Stimulated activated CD4-positive, alpha-beta T cell treated with anti-CD3 and anti-CD28 coated beads, Interleukin-2, amount 100 ng/mL, for 48 hours (primary cell): ENCODE data around the gene BMPR1B.
"Not testable (repeated sequence)": the region's sequence is repeated elsewhere in the genome, so short reads cannot be mapped to it uniquely, and the experiment has no call there.

Experiments
- DNase-seq, 2 donors: peaks; one replicate each; pipeline ENCODE4 v3.0.0-alpha.2; 2020

Gene BMPR1B

DNA sequence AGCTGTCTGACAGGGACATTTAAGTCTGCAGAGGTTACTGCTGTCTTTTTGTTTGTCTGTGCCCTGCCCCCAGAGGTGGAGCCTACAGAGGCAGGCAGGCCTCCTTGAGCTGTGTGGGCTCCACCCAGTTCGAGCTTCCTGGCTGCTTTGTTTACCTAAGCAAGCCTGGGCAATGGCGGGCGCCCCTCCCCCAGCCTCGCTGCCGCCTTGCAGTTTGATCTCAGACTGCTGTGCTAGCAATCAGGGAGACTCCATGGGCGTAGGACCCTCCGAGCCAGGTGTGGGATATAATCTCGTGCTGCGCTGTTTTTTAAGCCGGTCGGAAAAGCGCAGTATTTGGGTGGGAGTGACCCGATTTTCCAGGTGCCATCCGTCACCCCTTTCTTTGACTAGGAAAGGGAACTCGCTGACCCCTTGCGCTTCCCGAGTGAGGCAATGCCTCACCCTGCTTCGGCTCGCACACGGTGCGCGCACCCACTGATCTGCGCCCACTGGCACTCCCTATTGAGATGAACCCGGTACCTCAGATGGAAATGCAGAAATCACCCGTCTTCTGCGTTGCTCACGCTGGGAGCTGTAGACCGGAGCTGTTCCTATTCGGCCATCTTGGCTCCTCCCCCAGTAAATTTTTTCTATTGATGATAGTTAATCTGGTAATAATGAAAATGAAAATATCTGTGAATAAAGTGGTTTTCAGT lies 83.6 kb downstream of the BMPR1B start:
- DNase-seq, result not testable (repeated sequence)

DNA sequence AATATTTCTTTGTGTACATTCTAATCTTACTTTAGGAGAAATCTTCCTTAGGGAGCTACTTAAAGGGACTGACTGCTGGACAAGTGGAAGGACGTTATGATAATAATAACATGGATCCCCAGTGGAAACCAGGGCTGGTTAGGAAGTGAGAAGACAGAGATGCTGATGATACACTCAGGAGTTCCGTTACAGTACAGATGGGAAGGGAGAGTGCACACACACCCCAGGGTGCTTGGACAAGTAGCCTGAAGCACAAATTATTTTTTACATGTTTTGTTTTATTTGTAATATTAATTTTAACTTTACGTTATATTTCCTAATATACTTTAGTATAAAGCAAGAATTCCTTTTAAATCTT lies 84.1 kb downstream of the BMPR1B start:
- DNase-seq, result no peak

DNA sequence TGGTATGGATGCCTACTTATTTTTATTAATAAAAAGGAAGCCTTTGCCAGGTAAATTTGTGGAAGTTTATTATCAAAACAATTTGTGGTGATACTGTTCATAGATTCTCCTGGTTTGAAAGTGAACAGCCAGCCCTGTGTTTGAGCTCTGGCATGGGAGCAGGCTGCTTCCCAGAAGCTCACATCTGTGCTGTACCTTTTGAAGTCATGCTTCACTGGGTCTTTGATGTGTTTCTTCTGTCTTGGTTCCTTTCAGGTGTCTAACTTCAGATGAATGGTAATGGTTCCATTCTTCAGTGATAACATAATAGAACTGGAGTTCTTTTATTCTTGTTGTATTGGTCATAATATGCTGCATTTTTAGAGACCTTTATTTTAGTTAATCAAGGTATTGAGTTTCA lies 85.5 kb downstream of the BMPR1B start:
- no peak for DNase-seq

DNA sequence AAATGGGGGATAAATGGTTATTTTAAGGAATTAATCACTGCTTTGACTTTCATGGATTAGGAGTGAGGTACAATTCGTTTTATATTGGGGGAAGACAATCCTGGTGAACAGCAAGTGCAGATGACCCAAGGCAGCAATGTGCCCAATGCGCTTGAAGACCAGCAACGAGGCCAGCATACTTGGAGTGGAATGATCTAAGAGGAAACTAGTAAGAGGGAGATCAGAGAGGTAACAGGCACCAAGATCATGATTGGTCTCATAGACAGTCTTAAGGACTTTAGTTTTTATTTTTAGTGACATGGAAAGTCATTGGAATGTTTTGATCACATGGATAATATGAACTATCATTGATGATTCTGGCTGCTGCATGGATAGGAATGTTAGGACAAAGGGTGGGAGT lies 90.6 kb downstream of the BMPR1B start:
- no peak for DNase-seq

DNA sequence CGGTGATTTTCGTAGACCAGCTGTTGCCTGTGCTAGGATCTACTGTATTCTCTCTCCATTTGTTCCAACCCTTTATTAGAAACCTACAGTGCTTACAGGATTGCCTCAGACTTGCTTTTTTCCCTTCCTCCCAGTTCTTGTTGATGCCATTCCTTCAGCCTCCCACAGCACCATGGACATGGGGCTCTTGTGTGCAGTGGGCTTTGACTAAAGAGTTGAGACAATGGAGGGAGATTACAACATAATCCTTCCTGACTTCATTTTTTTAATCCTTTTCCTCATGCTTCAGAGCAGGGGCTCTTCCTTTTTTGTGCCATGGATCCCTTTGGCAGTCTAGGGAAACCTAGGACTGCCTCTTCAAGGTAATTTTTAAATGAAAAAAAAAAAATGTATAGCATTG lies 92.1 kb downstream of the BMPR1B start:
- DNase-seq, result no peak

DNA sequence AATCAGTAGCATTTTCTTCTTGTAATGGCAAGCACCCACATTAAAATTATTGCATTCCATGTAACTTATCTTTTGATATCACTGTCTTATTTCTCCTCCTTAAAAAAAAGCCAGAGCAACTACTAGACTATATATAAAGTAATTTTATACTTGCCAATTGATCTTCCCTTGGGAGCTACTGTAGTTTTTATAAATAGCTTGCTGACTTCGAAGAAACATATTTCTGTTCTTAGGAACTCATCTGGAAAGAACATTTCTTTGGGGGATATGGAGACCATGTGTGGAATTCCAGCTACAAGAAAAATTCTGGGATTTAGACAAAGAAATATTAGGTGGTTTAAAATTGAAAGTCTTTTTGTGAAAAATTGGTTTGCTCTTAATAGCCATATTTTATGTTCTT lies 94.9 kb downstream of the BMPR1B start:
- DNase-seq, result no peak

DNA sequence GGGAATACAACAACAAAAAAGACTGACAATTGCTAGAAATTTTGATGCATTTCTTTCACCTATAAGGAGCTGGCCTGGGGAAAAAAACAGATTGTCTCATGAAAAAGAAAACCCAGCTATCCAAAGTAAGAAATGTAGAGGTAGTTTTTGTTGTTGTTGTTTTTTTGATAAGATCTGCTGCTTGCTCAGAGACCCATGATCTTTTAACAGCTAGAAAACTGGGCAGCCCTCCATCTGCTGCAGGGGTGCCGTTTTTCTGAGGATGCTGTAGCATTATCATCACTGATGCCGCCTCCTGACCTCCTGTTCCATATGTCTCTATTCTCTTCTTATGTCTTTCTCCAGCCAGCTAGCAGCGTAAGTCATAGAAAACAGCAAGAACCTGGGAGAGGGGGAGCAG lies 98.3 kb downstream of the BMPR1B start:
- DNase-seq, result no peak

DNA sequence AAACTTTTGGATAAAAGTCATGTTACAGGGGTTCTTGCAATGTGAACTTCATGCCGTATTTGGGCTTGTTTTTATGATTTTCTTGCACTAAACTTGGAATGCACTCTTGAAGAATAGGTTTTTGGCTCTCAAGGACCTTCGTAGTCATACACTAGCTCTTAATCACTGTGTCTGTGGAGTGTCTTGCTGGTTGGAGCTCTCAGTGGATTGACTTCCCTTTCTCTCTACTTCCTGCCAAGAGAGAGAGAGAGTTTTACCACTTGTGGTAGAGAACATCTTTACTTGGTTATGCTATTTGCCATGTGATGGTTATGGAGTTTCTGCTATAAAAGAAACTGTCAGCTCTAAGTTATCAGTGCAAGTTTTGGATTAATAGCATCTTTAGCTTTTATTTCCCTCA lies 112.4 kb downstream of the BMPR1B start:
- DNase-seq, result no peak

DNA sequence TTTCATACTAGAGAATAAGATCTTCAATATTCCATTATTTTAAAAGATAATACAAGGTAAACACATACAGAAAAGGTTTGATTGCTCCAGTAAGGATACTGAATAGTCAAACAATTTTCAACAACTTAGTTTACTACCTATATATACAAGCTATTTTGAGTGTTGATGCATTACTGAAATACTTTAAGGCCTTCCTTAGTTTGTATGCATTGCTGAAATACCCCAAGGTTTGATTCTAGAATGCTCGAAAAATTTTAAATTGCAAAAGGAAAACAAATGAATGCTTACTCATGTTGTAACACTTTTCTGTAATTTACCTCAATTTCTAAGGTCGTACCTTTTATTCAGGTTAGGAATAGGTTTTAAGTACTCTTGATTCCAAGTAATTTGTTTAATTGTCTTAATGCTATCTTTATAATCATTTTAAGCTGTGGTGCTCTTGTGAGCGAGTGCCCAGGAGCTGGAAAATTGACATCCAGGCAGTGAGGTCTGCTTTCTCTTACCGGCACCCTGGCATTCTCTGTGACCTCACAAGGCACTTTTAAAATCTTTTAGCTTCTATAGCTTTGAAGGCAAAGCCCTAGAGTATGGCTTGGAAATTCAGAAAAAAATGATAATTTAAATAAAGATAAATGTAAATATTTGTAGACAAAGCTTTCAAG lies 114.0 kb downstream of the BMPR1B start:
- DNase-seq, result no peak

DNA sequence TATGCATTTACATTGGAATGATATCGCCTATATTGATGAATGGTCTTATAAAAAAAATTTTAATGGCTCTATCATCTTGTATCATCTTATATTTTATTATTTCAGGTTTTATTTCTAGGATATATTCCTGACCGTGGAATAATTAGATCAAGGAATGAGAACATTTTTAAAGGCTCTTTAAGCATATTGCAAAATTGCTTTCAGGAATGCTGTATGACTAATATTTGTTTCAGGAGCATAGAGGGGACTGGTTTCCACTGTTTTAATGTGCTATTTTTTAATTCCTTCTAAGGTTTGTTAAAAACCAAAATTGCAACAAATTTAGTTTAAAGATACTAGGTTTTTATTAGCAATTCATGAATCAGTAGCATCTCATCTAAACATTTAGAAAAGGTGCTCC lies 120.2 kb downstream of the BMPR1B start:
- no peak for DNase-seq

DNA sequence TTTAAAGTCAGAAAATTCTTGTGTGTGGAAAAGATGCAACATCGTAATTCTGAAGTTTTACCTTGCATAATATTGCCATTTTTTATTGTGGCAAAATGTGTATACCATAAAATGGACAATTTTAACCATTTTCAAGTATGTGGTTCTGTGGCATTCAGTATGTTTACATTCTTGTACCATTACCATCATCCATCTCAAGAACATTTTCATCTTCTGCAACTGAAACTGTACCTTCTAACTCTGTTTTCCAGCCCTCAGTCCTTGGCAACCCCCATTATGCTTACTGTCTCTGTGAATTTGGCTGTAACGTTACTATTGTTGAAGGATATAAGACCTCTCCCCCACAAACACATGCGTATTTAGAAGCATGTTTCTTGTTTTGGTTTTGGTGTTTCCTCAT lies 123.2 kb downstream of the BMPR1B start:
- no peak for DNase-seq

DNA sequence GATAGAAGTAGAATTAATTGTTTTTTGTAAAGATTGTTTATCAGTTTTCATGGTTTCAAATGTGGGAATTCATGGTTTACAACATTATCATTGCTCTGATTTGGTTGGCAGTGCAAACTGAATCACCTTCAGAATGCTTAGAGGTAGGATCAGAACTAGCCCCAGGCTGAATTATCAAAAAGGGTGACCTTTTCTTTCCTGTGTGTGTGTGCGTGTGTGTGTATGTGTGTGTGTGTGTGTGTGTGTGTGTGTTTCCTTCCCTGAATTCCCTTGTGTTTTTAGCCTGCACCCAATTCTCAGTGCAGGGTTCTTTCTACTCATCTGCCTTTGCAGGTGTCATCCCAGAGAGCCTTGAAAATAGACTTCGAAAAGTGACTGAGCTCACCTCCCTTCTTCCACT lies 125.0 kb downstream of the BMPR1B start:
- no peak for DNase-seq

DNA sequence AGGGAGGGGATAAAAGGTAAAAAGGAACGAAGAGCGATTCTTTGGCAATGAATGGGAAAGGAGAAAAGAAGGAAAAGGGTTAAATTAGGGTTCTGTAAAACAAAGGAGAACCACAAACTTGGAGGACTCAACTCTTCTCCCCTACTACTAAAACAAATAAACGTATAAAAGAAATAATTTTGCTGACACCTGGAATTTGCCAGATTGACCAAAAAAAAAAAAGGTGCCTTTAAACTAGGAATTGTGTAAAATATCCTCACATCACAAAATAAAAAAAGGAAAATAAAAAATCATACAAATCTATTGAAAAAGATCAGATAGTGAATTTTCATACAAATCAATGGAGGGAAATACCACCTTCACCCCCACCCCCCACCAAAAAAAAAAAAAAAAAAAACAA lies 129.3 kb downstream of the BMPR1B start:
- no peak for DNase-seq

DNA sequence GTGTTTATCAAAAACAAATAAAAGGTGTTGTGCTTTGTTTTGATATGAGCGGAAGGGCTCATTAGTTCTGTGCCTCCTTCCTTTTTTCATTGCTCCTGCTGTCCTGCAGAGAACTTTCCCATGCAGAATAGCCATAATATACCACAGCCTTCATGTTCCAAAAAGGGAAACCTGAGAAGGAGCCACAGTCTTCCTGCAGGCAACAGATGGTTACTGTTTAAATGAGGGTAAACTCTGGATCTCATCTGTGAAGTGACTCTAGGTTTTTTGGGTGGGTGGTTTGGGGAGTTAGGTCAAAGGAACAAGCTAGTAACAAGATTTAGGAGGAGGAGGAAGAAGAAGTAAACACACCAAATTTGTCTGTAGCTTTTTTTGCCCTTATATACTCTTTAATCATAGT lies 131.8 kb downstream of the BMPR1B start:
- DNase-seq, result no peak

DNA sequence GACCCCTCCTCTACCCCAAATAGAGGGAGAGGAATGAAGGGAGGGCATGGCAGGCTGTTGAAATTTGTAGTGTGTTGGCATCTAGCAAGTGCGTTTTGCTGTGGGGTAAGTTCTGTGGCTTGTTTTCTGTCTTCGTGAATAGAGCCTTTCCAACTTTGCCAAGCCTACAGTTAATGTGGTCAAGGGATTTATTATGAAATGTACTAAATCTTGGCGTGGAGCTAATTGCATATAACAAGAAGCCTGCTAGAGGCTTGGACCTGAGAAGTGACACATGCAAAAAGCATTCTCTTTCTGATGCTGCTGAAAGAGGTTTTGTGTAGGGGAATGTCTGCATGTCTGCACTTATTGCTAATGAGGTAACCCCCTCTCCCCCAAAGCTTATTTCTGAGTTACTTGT lies 132.2 kb downstream of the BMPR1B start:
- no peak for DNase-seq

DNA sequence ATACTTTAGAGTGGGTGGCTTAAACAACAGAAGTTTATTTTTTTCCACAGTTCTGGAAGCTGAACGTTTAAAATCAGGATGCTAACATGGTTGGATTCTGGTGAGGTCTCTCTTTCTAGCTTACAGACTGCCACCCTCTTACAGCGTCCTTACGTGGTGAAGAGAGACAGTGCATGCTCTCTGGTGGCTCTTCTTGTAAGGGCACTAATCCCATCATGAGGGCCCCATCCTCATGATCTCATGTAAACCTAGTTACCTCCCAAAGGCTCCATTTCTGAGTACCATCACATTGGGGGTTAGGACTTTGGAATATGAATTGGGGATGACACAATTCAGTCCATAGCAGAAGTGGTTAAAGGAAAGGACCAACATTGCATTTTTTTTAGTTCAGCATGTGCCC lies 132.8 kb downstream of the BMPR1B start:
- no peak for DNase-seq

DNA sequence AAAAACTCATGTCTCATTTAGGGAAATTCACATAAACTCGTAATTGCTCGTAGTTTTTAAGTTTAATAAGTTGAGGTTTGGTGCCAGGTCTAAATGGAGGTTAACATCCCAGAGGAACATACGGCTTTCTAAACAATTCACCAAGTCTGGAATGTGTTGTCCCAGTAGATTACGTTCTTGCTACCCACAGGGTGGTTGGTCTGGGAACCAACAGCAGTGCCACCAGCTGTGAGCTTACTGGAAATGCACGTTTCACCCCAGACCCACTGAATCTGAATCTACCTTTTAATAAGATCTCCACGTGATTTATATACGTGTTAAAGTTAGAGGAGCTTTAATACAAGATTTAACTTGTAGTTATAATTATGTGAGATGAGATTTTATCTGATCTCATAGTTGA lies 134.3 kb downstream of the BMPR1B start:
- no peak for DNase-seq

DNA sequence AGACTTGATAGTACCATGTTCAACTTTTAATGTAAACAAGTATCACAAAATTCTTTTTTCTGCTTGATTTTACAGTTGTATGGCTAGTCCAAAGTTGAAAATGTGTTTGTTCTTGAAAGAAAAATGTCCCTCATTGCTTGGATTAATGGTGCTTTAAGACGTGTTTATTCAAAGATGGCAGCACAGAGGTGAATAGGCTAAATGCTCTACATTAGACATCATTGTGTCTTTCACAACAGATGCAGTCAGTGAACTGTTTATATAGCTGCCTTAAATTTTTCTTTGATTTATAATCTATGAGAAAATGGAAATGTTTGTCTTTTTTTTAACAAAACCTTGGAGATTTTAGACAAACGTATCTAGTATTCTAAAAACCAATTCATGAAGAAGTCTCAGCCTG lies 137.3 kb downstream of the BMPR1B start:
- no peak for DNase-seq

DNA sequence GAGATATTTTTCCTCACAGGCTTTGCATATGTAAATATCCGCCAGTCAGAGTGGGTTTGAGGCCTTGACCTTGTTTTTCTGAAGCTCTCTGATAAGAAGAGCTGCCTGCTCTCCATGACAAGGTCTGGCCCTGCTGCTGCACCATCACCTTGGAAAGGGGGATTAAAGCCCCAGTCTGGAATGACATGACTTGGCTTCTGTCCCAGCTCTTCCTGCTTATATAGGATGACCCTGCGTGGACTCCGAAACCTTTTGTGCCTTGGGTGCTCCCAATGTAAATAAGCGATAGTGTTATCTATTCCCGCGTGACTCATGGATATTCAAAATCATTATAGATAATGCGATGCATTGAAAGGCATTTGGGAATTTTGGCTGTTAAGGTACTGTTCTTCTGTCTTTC lies 139.3 kb downstream of the BMPR1B start:
- DNase-seq, result no peak

DNA sequence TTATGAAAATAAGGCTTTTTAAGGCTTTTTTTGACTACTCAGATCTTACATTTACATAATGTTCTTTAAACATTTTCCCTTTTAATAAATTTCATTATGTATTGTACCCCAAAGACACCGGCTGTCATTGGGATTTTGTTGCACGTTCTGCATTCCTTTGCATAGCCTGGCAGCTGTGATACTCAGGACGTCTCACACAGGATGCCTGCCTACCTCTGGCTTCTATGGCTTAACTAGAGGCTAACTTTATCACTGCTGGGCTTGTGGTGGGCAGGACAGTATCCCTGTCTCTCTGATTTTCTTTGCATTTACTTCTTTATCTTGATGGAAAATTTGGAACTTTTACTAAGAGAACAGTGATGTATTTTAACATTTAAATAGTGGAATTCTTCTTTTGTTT lies 147.8 kb downstream of the BMPR1B start:
- DNase-seq, result no peak

DNA sequence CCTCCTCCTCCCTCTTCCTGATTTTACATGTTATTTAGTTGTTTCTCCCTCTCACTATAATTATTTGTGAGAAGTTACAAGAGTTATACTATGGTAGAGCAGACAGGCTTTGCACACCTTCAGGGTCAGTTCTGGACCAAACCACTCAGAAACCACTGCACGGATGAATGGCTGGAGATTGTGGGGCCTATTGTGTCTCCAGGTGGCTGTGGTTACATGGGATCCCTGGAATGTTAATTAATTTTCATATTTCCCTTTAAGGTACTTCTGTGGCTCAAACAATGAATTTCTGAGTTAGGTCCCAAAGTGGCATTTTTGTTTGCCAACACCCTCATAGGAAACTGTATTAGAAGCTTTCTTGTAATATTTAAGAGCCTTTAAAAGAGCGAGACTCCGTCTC lies 151.9 kb downstream of the BMPR1B start:
- DNase-seq, result no peak

DNA sequence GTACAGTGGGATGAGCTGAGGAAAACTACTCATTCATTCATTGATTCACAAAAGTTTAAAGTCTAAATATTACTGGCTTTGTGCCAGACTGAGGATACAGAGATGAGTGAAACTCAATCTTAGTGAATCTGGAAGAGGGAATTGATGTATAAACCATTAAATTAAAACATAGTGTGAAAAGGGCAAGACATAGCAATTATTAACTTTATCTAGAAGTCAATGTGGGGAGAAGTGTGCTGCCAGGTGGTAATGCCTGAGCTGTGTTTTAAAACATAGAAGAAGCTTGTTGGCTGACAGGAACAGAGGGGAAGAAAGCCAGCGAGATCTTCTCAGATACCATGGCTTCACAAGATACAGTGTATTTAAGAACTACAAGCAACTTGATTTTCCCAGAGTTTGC lies 153.4 kb downstream of the BMPR1B start:
- DNase-seq, result no peak

DNA sequence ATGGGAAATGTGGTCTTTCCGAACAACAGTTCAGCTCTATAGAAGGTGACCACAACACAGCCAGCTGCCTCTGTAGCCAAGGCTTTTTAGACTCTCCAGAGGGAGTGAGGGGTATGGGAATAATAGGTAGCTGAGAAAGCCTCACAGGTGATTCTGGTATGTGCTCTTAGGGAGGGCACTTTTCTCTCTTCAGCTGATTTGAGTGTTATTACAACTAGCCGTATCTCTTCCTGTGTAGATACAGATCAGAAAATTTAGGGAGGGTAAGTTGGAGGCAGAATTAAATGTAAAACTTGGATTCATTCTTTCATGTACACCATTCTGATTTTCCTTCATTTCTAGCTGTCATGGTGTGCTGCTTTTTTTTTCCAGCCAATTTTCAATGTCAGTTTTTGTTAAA lies 154.9 kb downstream of the BMPR1B start:
- no peak for DNase-seq

DNA sequence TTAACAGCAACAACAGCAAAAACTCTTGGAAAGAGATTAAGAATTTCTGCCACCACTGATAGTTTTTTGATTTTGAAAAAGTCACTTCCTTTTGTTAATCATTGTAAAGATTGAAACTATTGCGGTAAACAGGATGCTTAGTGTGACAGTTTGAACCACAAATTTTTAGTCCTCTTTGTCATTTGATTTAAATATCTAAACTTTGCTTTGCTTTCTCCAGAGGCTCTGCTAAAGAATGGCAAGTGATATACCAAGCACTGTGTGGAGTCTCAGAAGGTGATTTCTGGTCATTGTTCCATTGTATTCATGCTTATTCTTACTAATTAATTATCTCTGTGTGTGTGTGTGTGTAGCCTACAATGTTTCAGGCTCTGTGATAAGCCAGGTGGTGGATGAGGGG lies 155.6 kb downstream of the BMPR1B start:
- no peak for DNase-seq

DNA sequence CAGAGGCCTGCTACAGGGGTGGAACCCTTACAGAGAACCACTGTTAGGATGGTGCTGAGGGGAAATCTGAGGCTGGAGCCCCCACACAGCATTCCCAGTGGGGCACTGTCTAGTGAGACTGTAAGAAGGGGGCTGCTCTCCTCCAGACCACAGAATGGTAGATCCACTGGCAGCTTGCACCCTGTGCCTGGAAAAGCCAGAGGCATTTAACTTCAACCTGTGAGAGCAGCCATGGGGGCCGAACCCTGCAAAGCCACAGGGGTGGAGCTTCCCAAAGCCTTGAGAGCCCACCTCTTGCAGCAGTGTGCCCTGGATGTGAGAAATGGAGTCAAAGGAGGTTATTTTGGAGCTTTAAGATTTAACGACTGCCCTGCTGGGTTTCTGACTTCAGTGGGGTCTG lies 159.4 kb downstream of the BMPR1B start:
- no peak for DNase-seq
